ENCODE data around the gene YOD1. TPM values are rescaled to one million over a fixed set of nuclear protein-coding genes. Genes with fewer than 3 reads are reported as not detected.

YOD1 gene
- total RNA-seq, 4 donors from 2014 or later, result 9.0 to 17.5 (median 12.0) TPM

DNA sequence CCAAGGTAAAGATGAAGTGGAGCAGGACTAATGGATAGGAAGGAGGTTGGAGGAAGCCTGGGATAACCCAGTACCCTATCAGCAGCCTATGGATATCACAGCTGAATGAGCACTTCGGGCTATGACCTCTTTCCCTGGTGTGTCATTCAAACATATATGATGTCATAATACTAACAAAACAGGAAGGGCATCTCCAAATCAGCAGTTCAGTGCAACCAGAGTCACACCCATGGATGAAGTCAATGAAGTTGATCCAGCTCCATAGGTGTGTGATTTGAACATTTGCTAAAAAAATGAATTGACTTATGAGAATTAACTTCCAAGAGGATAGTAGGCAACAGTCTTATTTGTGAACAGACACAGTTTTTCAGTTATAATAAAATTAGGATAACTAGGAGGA, 16.8 kb downstream of the YOD1 start:
- H3K4me3 ChIP-seq, result no peak overlapping the region
- no peak for DNase-seq
- no peaks in the 10 kb centered on the region for H3K9me3 ChIP-seq
- H3K4me1 ChIP-seq, result peaks cover 0 to 31% (median 10%) of the 10 kb centered on the region in 4 donors
- H3K27me3 ChIP-seq, result no peaks in the 10 kb centered on the region
- in situ Hi-C loops (cut with MboI; ENCODE audit: low pct_ligation_motif_present in 1 of 4, low pct_unique_long_range_greater_than_20kb in 1 of 4, low sequenced_read_pairs in 3 of 4), result no loop called here
- H3K27ac ChIP-seq, result peak overlapping the region in 1 of 4 donors; percentile 13
- intact Hi-C loops (cut with DNase I; ENCODE audit: low total_unique reads), result no loop called here
- TF ChIP-seq, protein P1, sequence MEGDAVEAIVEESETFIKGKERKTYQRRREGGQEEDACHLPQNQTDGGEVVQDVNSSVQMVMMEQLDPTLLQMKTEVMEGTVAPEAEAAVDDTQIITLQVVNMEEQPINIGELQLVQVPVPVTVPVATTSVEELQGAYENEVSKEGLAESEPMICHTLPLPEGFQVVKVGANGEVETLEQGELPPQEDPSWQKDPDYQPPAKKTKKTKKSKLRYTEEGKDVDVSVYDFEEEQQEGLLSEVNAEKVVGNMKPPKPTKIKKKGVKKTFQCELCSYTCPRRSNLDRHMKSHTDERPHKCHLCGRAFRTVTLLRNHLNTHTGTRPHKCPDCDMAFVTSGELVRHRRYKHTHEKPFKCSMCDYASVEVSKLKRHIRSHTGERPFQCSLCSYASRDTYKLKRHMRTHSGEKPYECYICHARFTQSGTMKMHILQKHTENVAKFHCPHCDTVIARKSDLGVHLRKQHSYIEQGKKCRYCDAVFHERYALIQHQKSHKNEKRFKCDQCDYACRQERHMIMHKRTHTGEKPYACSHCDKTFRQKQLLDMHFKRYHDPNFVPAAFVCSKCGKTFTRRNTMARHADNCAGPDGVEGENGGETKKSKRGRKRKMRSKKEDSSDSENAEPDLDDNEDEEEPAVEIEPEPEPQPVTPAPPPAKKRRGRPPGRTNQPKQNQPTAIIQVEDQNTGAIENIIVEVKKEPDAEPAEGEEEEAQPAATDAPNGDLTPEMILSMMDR (IDR thresholded peaks at IDR 0.05), result no peak
- no peak for TF ChIP-seq EP300 (IDR thresholded peaks at IDR 0.05; ENCODE audit: low read depth)
- no peak for TF ChIP-seq POLR2A (IDR thresholded peaks at IDR 0.05)
- TF ChIP-seq POLR2AphosphoS5 (IDR thresholded peaks at IDR 0.05), result peak in 1 of 3 donors; percentile 47
- no peaks in the 10 kb centered on the region for H3K36me3 ChIP-seq
- 33 to 35% methylated on average over 1 of the region's 1 CpG for WGBS, 2 donors (ENCODE audit: low coverage in 1 of 2)

DNA sequence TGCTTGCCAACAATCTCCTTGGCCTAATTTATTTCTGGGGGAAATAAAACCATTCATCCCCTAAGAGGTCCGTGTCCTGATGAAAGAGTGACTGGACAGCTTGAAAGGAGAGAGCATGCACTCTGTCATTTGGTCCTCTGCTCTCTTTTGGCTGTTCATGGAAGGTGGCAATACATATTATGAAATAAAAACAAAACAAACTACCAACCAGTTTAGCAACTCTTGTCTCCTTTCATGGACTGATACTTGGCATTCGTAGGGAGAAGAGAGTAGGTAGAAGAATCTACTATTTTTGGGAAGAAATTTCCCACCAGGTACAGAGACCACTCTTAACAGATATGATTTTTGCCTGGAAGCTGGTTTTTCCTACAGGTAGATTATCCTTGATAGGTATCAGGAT, 17.7 kb downstream of the YOD1 start:
- Histone ChIP-seq H3K4me1 (peaks cover 3 to 40% (median 15%) of the 10 kb centered on the region in 4 donors), H3K9me3 (no peaks in the 10 kb centered on the region), H3K27ac (peak overlapping the region; percentile 73 to 90 (median 81)), H3K27me3 (no peaks in the 10 kb centered on the region), H3K4me3 (no peak overlapping the region), H3K36me3 (no peaks in the 10 kb centered on the region)
- 55 to 59% methylated on average over 2 of the region's 2 CpGs for WGBS, 2 donors (ENCODE audit: low coverage in 1 of 2)
- TF ChIP-seq POLR2A (IDR thresholded peaks at IDR 0.05) (no peak), EP300 (IDR thresholded peaks at IDR 0.05; ENCODE audit: low read depth) (no peak), POLR2AphosphoS5 (IDR thresholded peaks at IDR 0.05) (no peak)
- TF ChIP-seq, protein P1 (IDR thresholded peaks at IDR 0.05), result no peak
- DNase-seq, result no peak
- in situ Hi-C loops (cut with MboI; ENCODE audit: low pct_ligation_motif_present in 1 of 4, low pct_unique_long_range_greater_than_20kb in 1 of 4, low sequenced_read_pairs in 3 of 4) (no loop called here), intact Hi-C loops (cut with DNase I; ENCODE audit: low total_unique reads) (no loop called here)

DNA sequence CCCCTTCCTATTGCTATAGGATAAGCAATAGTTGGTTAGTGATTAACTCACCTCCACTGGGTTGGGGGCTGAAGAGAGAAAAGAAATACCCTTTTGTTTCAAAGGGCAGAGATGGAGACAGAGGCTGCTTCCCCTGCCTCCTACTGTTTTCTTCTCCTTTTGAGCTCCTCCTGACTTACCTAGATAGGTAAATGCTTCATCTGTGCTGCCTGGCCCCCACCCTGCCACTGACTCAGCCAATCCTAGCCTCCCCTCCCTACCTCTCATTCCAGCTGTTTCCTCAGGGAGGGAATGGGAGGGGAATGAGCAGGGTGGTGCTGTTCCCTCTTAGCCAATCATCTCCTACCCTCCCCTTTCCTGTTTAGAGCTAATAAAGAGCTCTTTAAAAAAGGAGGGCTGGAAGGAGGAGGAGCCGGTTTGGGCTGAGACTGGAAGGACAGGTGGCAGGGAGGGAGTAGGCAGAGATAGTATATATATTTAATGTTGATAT, 18.4 kb downstream of the YOD1 start, which contains the start of gene C1orf116:
Gene C1orf116, minus strand, starts transcription at position 229 of the 490 bp plus-strand sequence. CDS start 5,158 bp downstream, outside the sequence.
- peak; percentile 93 for TF ChIP-seq POLR2A (IDR thresholded peaks at IDR 0.05)
- TF ChIP-seq POLR2AphosphoS5 (IDR thresholded peaks at IDR 0.05), result peak; percentile 82 to 96 (median 89)
- TF ChIP-seq EP300 (IDR thresholded peaks at IDR 0.05; ENCODE audit: low read depth), result no peak
- H3K27ac ChIP-seq, result peak within 1 kb of the TSS; percentile 85 to 90 (median 88)
- H3K4me1 ChIP-seq, result peaks cover 3 to 47% (median 19%) of the 10 kb centered on the region in 4 donors
- peak; percentile 88 for DNase-seq
- no peaks in the 10 kb centered on the region for H3K36me3 ChIP-seq
- intact Hi-C loops (cut with DNase I; ENCODE audit: low total_unique reads), result no loop called here
- 0 to 8% methylated on average over 1 of the region's 1 CpG for WGBS, 2 donors (ENCODE audit: low coverage in 1 of 2)
- H3K27me3 ChIP-seq, result no peaks in the 10 kb centered on the region
- H3K9me3 ChIP-seq, result no peaks in the 10 kb centered on the region
- H3K4me3 ChIP-seq, result peak within 1 kb of the TSS in 3 of 4 donors; percentile 27 to 51 (median 31)
- in situ Hi-C loops (cut with MboI; ENCODE audit: low pct_ligation_motif_present in 1 of 4, low pct_unique_long_range_greater_than_20kb in 1 of 4, low sequenced_read_pairs in 3 of 4), result no loop called here

DNA sequence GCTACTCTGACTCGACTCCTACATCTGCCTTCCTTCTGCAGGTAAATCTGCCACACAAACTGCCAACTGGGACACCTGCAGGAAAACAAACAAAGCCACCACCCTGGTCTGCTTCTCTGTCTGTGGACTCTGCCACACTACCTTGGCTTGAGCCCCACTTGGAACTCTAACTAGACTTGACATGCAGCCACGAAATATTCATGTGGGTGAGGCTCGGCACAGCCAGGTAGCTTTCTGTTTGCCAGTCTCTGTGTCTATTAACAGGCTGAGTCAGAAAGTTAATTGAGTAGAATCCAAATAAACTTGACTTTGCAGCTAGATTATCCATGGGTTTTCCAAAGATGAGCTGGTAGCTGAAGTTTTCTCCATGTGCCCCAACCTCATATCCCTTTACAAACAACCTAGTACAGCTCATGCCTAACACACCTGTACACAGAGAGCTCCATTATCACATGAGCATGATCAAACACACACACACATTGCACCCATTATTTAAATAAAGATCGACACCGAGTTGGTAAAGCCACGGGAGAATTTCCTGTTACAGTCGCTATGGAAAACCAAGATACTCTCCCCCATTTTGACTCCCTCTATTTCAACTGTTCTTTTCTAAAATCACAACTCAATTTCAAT, 19.3 kb downstream of the YOD1 start:
- Histone ChIP-seq H3K9me3 (no peaks in the 10 kb centered on the region), H3K36me3 (no peaks in the 10 kb centered on the region), H3K27me3 (no peaks in the 10 kb centered on the region), H3K4me1 (peaks cover 3 to 55% (median 20%) of the 10 kb centered on the region in 4 donors), H3K27ac (peak overlapping the region; percentile 85 to 90 (median 88)), H3K4me3 (peak overlapping the region in 3 of 4 donors; percentile 27 to 51 (median 31))
- intact Hi-C loops (cut with DNase I; ENCODE audit: low total_unique reads) (no loop called here), in situ Hi-C loops (cut with MboI; ENCODE audit: low pct_ligation_motif_present in 1 of 4, low pct_unique_long_range_greater_than_20kb in 1 of 4, low sequenced_read_pairs in 3 of 4) (no loop called here)
- TF ChIP-seq POLR2AphosphoS5 (IDR thresholded peaks at IDR 0.05) (peak in 2 of 3 donors; percentile 52 to 83), EP300 (IDR thresholded peaks at IDR 0.05; ENCODE audit: low read depth) (peak; percentile 28), POLR2A (IDR thresholded peaks at IDR 0.05) (peak; percentile 53)
- TF ChIP-seq, protein P1 (IDR thresholded peaks at IDR 0.05), result no peak
- DNase-seq, result peak; percentile 82
- WGBS, 2 donors (ENCODE audit: low coverage in 1 of 2), result 18 to 41% methylated on average over 2 to 7 of the region's 7 CpGs
